ENCODE data around the gene MALRD1. TPM values are rescaled to one million over a fixed set of nuclear protein-coding genes. Genes with fewer than 3 reads are reported as not detected.

The MALRD1 gene
- 1 to 10 TPM in 1 of 4 donors, under 1 TPM in 2, not detected in 1; 0.75 to 2.4 (median 0.82) TPM for total RNA-seq

DNA sequence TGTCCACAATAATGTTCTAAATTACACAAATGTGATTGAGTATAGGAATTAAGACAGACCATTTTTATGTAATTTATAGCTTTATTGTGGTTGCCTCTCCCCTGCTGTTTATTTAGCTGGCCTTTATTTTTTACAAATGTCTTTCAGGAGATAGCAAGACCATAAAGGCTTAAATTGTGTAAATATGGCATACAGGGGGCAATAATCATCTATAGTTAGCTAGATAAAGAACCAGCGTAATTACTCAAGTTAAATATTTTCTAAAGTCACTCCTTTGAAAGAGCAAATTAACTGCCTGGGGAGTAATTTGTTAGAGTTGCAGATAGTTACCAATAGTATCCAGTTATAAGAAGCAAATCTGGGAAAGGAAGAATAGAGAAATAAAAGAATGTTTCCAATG is at the start of gene MALRD1:
Gene MALRD1 (plus strand): TSS at position 313 of the 400 bp plus-strand sequence. CDS start 138 bp downstream, outside the sequence.
- DNase-seq, result no peak
- no peaks in the 10 kb centered on the region for H3K27me3 ChIP-seq
- H3K4me3 ChIP-seq, result no peak within 1 kb of the TSS
- 59 to 67% methylated on average over 1 of the region's 1 CpG for WGBS, 2 donors (ENCODE audit: low coverage in 1 of 2)
- intact Hi-C loops (cut with DNase I; ENCODE audit: low total_unique reads) (no loop called here), in situ Hi-C loops (cut with MboI; ENCODE audit: low pct_ligation_motif_present in 1 of 4, low pct_unique_long_range_greater_than_20kb in 1 of 4, low sequenced_read_pairs in 3 of 4) (no loop called here)
- H3K9me3 ChIP-seq, result no peaks in the 10 kb centered on the region
- peaks cover 0 to 19% (median 6%) of the 10 kb centered on the region in 4 donors for H3K4me1 ChIP-seq
- no peak for TF ChIP-seq POLR2AphosphoS5 (IDR thresholded peaks at IDR 0.05)
- TF ChIP-seq, protein P1, sequence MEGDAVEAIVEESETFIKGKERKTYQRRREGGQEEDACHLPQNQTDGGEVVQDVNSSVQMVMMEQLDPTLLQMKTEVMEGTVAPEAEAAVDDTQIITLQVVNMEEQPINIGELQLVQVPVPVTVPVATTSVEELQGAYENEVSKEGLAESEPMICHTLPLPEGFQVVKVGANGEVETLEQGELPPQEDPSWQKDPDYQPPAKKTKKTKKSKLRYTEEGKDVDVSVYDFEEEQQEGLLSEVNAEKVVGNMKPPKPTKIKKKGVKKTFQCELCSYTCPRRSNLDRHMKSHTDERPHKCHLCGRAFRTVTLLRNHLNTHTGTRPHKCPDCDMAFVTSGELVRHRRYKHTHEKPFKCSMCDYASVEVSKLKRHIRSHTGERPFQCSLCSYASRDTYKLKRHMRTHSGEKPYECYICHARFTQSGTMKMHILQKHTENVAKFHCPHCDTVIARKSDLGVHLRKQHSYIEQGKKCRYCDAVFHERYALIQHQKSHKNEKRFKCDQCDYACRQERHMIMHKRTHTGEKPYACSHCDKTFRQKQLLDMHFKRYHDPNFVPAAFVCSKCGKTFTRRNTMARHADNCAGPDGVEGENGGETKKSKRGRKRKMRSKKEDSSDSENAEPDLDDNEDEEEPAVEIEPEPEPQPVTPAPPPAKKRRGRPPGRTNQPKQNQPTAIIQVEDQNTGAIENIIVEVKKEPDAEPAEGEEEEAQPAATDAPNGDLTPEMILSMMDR (IDR thresholded peaks at IDR 0.05), result no peak
- no peak for TF ChIP-seq EP300 (IDR thresholded peaks at IDR 0.05; ENCODE audit: low read depth)
- TF ChIP-seq POLR2A (IDR thresholded peaks at IDR 0.05), result no peak
- H3K27ac ChIP-seq, result peak within 1 kb of the TSS in 1 of 4 donors; percentile 48
- no peaks in the 10 kb centered on the region for H3K36me3 ChIP-seq

DNA sequence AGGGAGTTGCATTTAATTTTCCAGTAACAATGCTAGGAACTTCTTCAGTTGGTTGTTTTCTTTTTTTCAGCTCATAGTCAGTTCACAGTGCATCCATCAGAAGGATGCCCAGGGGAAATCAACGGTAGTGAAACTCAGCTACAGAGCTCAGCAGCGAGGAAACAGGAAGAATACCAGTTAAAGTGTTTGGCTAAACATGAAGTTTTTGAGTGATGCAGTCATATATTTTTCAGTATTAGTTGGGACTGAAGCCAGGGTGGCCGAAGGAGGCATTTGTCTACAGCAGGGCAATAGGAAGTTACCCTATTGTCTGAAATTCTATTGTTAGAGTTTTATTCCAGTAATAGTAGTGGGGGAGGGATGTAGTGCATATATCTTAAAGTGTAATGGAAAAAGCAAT is 45.3 kb upstream of the MALRD1 start:
- in situ Hi-C loops (cut with MboI; ENCODE audit: low pct_ligation_motif_present in 1 of 4, low pct_unique_long_range_greater_than_20kb in 1 of 4, low sequenced_read_pairs in 3 of 4) (no loop called here), intact Hi-C loops (cut with DNase I; ENCODE audit: low total_unique reads) (no loop called here)
- H3K36me3 ChIP-seq, result no peaks in the 10 kb centered on the region
- H3K9me3 ChIP-seq, result no peaks in the 10 kb centered on the region
- no peak overlapping the region for H3K4me3 ChIP-seq
- no peaks in the 10 kb centered on the region for H3K4me1 ChIP-seq
- no peak overlapping the region for H3K27ac ChIP-seq
- no peak for DNase-seq
- H3K27me3 ChIP-seq, result no peaks in the 10 kb centered on the region
- 52 to 69% methylated on average over 2 to 3 of the region's 3 CpGs for WGBS, 2 donors (ENCODE audit: low coverage in 1 of 2)
- TF ChIP-seq, protein P1 (IDR thresholded peaks at IDR 0.05), result no peak
- TF ChIP-seq POLR2AphosphoS5 (IDR thresholded peaks at IDR 0.05), result no peak
- TF ChIP-seq EP300 (IDR thresholded peaks at IDR 0.05; ENCODE audit: low read depth), result no peak
- no peak for TF ChIP-seq POLR2A (IDR thresholded peaks at IDR 0.05)

DNA sequence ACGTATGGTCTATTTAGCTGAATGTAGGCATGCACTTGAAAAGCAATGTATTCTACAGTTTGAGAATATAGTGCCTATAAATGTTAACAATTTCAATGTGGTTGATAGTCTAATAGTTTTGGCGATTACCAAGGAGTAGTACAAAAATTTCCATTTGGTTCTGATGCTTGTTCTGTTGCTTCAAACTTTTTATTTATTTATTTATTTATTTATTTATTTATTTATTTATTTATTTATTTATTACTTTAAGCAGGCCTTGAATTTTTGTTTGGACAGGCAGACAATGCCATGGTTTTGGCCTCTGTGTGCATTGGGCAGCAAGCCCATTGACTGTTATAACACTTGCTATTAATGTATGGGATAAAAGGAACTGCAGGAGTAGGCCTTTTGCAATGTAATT is 36.5 kb upstream of the MALRD1 start:
- WGBS, 2 donors (ENCODE audit: low coverage in 1 of 2), result 91% methylated on average over 2 of the region's 2 CpGs

DNA sequence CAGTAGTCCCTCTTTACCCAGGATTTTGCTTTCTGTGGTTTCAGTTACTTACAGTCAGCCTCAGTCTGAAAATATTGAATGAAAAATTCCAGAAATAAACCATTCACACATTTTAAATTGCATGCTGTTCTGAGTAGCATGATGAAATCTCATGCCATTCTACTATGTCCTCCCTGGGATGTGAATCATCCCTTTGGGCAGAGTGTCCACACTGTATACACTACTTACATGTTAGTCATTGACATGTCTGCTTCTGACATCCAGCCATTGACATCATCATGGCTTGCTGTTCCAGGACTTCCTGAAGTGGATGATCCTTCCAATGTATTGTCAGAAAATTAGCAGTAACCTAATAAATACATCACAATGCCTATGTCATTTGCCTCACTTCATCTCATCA is 34.6 kb upstream of the MALRD1 start:
- Histone ChIP-seq H3K27me3 (no peaks in the 10 kb centered on the region), H3K4me3 (no peak overlapping the region), H3K4me1 (peaks cover 0 to 9% (median 0%) of the 10 kb centered on the region in 4 donors), H3K9me3 (no peaks in the 10 kb centered on the region), H3K27ac (no peak overlapping the region), H3K36me3 (no peaks in the 10 kb centered on the region)
- DNase-seq, result no peak
- in situ Hi-C loops (cut with MboI; ENCODE audit: low pct_ligation_motif_present in 1 of 4, low pct_unique_long_range_greater_than_20kb in 1 of 4, low sequenced_read_pairs in 3 of 4) (no loop called here), intact Hi-C loops (cut with DNase I; ENCODE audit: low total_unique reads) (no loop called here)
- no peak for TF ChIP-seq POLR2A (IDR thresholded peaks at IDR 0.05)
- no peak for TF ChIP-seq POLR2AphosphoS5 (IDR thresholded peaks at IDR 0.05)
- TF ChIP-seq, protein P1 (IDR thresholded peaks at IDR 0.05), result no peak
- TF ChIP-seq EP300 (IDR thresholded peaks at IDR 0.05; ENCODE audit: low read depth), result no peak

More for the DNA sequence above, 36.5 kb upstream of the MALRD1 start:
- no peaks in the 10 kb centered on the region for H3K9me3 ChIP-seq
- no peaks in the 10 kb centered on the region for H3K27me3 ChIP-seq
- TF ChIP-seq, protein P1 (IDR thresholded peaks at IDR 0.05), result no peak
- TF ChIP-seq POLR2A (IDR thresholded peaks at IDR 0.05), result no peak
- no peak for TF ChIP-seq POLR2AphosphoS5 (IDR thresholded peaks at IDR 0.05)
- TF ChIP-seq EP300 (IDR thresholded peaks at IDR 0.05; ENCODE audit: low read depth), result no peak
- H3K27ac ChIP-seq, result no peak overlapping the region
- no peaks in the 10 kb centered on the region for H3K4me1 ChIP-seq
- no peak for DNase-seq
- in situ Hi-C loops (cut with MboI; ENCODE audit: low pct_ligation_motif_present in 1 of 4, low pct_unique_long_range_greater_than_20kb in 1 of 4, low sequenced_read_pairs in 3 of 4), result no loop called here
- no peak overlapping the region for H3K4me3 ChIP-seq
- H3K36me3 ChIP-seq, result no peaks in the 10 kb centered on the region
- intact Hi-C loops (cut with DNase I; ENCODE audit: low total_unique reads), result no loop called here
